CD4-positive, alpha-beta T cell treated with Interferon gamma for 1 hour (primary cell): ENCODE measurements around the gene THAP10.
"Not testable (repeated sequence)": the region's sequence is repeated elsewhere in the genome, so short reads cannot be mapped to it uniquely, and the experiment has no call there.

Experiments used
- DNase-seq: peaks from one replicate; pipeline ENCODE4 v3.0.0-alpha.2; 2020

THAP10 gene

DNA sequence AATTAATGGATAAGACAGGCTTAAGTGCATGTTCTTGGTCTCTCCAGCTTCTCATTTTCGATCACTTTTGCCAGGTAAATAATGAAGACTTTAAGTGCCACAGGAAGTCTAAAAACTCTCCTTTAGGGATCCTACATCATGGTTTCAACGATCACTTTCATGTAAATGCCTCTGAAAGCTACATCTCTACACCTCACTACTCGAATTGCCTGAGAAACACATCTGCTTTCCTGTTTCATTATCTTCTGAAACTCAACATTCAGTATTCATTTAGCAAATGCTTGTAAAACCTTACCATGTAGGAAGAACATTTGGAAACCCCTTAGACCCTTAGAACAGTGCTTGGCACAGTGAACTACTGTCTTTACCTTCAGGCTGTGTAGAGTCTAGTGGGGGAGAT lies 16.2 kb downstream of the THAP10 start:
- DNase-seq, result no peak

DNA sequence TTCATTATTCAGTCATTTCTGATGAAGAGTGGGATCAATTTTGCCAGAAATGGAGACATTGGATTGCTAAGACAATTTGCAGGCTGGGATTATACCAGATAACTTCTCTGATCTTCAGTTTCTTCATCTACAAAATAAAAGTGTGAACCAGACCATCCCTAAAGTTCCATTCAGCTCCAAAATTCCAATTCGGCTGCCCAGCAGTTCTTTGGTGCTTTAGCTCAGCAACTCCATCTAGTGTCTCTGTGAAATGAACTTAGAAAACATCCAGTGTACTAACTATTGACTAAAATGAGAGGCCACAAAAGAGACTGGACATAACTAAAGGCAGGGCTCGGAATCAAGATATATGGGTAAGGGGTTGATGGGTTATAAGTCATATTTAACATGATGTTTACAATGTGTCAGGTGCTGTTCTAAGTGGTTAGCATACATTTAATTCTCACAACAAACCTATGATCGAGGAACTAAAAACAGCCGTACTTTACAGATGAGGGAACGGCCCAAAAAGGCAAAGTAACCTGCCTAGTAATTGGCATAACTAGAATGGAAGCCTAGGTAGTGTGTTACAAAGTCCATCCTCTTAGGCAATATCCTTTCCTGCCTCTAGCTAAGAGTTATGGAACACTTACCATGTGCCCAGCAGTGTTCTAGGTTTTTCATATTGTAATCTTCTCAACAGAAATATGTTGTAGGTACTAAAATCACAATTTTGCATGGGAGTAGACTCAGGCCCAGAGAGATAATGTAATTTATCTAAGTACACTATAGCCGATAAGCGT lies 17.0 kb downstream of the THAP10 start:
- DNase-seq, result no peak

DNA sequence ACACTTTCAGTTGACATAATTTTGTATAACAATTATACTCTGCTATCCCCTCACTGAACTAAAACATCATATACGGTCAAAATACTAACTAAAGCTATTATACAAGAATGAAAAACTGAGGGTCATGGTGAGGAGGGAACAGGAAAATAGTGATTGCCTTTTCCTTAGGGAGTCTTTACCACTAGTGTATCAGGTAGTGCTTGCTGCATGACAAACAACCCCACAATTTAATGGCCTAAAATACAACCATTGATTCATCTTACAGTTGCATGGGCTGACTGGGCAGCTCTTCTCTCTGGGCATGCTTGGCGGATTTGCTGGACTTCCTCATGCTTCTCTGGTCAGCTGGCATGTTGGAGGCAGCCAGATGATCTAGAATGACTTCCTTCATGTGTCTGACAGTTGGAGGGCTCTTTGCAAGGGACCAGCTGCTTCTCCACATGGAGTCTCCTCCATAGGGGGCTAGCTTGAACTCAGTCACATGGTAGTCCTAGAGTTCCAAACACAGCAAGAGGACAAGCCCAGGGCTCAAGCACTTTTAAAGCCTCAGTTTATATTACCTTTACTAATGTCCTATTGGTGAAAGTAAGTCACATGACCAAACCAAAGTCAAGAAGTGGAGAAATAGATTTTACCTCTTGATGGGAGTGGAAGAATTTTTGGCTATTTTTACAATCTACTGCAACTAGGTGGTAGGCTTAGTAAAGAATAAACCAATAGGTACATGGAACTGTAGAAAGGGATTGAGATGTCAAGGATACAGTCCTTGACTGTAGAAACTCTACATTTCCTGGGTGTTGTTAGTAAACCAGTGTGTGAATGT lies 18.8 kb downstream of the THAP10 start:
- no peak for DNase-seq

DNA sequence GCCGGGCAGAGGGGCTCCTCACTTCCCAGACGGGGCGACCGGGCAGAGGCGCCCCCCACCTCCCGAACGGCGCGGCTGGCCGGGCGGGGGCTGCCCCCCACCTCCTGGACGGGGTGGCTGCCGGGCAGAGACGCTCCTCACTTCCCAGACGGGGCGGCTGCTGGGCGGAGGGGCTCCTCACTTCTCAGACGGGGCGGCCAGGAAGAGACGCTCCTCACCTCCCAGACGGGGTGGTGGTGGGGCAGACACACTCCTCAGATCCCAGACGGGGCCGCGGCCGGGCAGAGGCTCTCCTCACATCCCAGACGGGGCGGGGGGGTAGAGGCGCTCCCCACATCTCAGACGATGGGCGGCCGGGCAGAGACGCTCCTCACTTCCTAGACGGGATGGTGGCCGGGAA lies 20.7 kb downstream of the THAP10 start:
- not testable (repeated sequence) for DNase-seq

DNA sequence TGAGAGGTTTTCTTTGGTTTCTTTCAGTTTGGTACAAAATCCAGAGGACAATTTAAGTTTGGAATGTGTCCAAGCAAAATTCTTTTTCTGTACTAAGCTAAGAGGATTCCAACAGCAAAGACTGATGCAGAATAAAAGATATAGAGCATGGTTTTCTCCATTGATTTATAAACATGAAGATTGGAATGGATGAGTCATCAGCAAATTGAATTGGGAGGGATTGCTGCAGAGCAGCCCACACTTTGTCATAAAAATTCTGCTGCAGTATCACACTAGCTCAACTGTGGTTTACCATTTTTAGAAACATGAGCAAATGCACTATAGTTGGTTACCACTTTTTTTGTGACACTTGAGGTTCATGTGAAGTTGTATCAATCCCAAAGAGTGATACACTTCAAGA lies 22.2 kb downstream of the THAP10 start:
- no peak for DNase-seq

DNA sequence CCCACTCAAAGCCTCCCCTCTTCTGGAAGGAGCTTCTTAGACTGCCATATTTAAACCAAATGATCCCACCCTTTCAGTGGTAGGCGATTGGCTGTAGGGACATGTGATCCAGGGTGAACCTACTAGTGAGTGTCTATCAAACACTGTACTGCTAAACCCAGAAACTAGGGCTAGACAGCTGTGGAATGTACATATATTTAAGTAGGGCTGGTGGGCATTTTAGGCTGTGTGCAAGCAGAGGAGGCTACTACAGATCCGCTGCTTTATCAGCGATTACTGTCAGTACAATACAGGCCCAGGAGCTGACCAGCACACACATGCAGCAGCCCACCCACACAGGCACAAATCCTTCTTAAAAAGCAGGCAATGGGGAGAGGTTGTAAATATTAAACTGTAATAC lies 22.9 kb downstream of the THAP10 start:
- no peak for DNase-seq

DNA sequence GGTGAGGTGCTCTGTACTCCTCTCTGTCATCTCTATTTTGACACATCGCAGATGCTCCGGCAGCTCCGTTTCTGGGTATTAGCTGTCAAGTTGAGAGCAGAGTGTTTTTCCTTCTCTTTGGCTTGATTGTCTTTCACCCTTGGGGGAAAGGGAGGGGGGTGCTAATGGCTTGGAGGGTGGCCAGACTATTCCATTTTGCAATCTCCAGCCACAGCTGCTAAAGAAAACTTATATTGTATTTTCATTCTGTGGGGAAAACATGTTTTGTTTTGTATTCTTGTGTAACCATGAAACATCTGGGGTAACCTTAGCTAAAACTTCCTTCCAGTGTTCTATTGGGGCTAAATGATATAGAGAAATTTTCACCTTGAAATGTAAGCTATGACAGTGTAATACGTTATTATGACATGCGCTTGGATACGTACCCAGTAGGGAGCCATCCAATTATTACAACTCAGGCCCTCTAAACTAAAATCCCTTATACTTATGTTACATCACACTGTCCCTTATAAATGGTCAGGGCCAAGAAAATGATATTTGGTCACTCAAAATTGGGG lies 24.2 kb downstream of the THAP10 start:
- DNase-seq, result no peak

DNA sequence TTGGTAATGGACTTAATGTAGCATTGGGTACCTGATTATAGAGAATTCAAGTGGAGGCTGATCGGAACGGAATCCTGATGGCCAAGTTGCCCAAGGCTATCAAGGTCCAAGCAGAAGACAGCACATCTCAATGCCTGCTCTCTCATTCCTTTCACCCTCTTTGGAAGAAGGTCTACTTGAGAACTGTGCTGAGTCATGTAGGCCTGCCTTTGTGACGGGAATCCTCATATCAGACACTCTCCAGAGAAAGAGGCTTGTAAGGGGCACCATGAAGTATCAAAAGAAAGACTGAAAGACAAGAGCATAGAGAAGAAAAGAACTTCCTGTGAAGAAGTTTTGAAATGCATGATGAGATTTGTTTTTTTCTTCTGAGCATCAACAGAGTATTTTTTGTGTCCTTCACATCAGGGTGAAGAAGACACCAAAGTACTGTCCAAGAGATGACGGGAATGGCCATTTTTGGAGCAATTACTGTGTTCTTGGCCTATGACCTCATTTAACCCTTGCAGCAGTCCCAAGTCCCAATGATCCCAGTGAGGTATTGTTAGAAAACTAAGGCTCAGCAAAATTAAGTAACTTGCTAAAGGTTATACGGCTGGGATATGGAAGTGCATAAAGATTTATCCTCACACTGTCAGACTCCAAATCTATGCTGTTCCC lies 25.1 kb downstream of the THAP10 start:
- DNase-seq, result no peak

DNA sequence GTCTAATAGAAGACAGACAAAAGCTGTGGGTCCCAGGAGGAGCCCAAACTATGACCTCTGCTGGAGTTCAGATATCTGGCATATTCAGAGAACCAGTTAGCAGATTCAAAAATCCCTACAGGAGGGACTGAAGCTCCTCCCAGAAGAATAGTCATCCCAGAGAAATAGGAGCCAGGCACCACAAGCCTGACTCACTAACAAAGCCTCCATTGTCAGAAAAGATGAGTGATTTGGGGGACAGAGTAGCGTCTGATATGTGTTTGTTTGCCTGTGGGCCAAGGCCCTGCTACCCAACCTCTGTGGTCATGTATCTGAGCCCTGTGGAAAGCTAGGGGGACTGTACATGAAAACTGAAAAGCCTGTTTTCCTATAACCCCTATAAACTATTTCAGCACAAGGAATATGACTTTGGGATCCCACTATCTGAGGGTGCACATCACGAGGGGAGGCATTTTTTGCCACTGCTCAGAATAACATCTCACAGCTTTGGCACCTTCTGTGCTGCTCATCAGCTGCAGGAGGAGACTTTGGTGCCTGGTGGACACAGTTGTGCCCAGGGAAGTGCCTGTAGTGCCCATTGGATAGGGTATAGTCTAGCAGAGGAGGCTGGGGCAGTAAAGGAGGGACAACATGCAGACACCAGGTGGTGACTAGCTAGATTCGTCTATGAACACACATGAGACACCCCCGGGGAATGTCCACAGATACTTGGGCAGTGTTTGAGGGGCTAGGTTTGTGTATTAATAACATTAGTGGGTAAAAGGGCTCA lies 28.6 kb downstream of the THAP10 start:
- no peak for DNase-seq

DNA sequence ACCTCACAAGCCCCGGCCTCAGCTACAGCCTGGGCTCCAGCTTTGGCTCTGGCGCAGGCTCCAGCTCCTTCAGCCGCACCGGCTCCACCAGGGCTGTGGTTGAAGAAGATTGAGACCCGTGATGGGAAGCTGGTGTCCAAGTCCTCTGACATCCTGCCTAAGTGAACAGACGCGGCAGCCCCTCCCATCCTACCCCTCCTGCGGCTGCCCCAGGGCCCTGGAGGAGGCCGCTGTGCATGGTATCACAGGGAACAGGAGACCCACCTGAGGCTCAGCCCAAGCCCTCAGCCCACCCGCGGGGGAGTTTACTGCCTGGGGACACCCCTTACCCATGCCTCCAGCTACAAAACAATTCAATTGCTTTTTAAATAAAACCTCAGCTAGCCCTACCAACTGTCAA lies 32.2 kb downstream of the THAP10 start:
- DNase-seq, result no peak

DNA sequence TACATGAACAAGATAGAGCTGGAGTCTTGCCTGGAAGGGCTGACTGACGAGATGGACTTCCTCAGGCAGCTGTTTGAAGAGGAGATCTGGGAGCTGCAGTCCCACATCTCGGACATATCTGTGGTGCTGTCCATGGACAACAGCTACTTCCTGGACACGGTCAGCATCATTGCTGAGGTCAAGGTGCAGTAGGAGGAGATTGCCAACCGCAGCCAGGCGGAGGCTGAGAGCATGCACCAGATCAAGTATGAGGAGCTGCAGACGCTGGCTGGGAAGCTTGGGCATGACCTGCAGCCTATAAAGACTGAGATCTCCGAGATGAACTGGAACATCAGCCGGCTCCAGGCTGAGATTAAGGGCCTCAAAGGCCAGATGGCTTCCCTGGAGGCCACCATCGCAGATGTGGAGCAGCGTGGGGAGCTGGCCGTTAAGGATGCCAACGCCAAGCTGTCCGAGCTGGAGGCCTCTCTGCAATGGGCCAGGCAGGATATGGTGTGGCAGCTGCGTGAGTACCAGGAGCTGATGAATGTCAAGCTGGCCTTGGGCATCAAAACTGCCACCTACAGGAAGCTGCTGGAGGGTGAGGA lies 32.8 kb downstream of the THAP10 start:
- no peak for DNase-seq

DNA sequence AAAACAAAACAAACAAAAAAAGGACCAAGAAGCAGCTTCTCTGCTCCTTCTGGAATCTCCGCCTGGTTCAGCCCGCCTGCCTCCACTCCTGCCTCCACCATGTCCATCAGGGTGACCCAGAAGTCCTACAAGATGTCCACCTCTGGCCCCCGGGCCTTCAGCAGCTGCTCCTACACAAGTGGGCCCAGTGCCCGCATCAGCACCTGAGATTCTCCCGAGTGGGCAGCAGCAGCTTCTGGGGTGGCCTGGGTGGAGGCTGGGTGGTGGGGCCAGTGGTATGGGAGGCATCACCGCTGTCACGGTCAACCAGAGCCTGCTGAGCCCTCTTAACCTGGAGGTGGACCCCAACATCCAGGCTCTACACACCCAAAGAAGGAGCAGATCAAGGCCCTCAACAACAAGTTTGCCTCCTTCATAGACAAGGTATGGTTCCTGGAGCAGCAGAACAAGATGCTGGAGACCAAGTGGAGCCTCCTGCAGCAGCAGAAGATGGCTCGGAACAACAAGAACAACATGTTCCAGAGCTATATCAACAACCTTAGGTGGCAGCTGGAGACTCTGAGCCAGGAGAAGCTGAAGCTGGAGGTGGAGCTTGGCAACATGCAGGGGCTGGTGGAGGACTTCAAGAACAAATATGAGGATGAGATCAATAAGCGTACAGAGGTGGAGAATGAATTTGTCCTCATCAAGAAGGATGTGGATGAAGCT lies 33.5 kb downstream of the THAP10 start:
- not testable (repeated sequence) for DNase-seq

DNA sequence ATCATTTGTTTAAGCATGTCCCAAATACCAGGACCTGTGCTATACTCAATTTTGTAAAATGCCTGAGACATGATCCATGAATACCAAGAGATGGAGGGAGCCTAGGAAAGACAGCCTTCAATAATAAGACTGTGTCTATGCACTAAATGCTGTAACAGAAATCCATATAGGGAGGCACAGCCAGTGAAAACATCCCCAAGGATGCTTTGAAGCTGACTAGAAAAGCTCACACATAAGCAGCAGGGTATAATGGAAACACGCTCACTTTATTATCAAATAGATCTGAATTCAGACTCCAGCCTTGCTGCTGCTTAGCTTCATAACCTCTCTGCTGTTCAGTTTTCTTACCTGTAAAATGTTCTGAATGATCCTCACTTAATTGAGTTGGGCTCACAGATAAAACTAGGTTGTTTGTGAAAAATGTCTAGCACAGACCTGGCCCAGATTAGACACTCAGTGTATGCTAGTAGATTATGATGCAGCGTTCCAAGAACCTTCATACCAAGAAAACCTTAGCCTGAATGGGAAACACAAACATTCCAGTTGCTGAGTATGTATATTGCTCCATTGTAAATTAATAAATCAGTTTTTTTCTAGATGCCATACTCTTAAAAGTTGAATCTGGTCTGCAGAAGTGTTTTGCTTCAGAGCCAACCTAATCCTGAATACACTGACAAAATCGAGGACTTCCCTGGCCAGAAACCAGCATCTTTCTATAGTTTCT lies 34.5 kb downstream of the THAP10 start:
- no peak for DNase-seq

DNA sequence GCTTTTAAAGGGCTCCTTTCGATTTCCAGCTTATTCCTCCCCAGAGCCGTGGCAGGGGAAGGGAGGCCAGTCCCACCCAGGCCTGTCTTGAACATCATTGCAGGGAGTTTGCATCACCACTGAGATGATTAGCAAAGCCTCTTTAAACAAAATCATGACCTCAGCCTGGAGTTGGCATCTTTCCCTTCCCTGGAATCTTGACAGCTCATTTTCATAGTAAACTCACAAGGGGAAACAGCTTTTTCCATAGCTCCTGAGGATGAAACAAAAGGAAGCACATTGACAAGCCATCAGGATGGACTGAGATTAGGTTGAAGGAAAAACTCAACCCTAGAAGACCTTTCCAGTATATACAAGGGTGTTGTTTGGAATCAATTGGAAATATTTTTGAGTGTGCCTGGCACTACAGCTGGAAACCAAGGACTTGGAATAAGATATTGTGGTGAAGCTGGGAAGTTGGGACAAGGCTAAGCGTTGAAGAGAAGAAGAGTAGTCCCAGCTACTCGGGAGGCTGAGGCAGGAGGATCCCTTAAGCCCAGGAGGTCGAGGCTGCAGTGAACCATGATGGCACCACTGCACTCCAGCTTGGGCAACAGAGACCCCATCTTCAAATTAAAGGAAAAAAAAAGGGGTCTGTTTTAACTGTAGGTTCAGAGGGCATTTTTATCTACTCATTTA lies 35.2 kb downstream of the THAP10 start:
- no peak for DNase-seq

DNA sequence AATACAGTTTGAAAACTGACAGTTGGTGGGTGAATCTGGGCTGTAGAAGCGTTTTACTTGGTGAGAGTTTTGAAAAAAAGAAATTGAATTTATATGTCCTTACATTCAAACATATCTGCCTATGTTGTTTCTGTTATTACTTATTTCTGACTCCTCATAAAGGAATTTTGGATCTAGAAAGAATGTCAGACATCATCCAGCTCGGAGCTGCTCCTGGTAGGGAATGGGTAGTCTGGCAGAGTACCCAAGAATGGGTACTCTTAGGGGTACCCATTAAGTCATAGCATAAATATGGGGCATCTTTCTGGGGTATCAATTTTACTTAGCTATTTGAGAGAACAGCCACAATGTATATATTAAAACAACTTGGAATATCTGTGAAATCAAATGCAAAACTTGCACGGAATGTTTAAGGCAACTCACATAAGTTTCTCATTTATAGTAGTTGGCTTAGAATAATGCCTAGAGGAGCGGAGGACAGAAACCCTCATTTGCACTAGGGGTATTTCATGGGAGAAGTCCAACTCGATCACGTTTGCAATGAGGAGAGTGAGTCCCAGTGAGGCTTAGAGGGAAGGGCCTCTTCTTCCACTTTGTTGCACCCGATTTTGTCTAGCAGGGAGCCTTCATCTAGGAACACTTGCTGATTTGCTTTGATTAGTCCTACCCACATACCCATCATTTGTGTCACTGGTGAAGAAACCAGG lies 35.9 kb downstream of the THAP10 start:
- no peak for DNase-seq

DNA sequence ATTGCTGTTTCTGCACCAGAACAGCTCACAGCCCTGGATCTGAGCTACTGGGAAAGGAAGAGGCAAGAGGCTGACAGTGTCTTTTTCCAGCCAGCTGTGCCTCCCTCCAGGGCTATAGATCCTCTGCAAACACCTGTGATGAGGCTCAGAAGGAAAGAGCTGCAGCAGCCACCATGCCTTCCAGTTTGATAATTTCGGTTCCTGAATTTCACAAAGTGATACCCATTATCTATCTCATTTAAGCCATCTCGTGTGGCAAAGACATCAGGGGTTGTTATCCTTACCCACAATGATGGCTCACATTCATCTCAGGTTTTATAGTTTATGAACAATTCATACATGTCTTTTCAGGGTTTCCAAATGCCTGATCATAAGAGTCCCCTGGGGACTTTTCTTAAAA lies 36.5 kb downstream of the THAP10 start:
- DNase-seq, result no peak

DNA sequence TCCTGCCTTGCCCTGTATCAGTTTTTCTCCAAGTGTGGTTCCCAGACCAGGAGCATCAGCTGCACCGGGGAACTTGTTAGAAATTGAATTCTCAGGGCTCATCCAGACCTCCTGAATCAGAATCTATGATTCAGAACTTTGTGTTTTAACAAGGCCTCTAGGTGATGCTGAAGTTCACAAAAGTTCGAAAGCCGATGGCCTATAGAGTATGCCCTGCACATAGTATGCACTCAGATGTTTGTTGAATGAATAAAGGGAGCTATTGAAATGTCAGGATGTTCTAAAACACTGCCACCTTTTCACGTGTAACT lies 37.6 kb downstream of the THAP10 start:
- no peak for DNase-seq

DNA sequence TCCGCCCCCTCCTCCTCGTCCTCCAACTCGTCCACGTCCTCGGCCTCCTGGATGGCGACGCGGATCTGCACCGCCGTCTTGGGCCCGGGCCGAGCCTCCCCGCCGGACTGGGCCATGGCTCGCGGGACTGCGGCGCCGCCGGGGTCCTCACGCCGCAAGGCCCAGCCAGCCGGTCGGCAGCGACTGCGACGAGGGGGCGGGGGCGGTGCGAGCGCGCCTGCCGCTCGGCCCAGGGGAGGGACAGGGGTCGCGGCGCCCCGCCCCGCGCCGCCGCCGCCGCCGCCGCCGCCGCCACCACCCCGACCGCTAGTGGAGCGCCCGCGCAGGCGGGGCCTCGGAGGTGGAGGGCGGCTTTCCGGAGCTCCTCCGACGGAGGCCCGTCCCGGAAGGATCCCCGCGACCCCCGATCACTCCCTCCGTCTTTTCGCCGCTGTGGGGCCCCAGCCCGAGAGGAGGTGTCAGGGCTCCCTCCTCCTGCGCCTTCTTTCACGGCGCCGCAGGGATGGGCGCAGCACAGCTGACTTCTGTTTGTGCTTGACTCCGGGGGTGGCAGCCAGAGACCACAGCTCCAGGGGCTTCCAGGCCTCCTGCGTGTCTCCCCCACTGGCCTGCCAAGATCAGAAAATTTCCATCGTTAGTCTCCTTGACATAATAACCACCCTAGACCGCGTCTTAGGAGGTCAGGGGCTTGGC lies 38.1 kb downstream of the THAP10 start, which contains the start of gene LARP6:
Gene LARP6 (minus strand): TSS at position 185 of the 693 bp plus-strand sequence. CDS start 69 bp downstream, at position 116.
- no peak for DNase-seq
